Spleen (tissue), 11 donors: ENCODE results near the gene LMBR1. TPM values are rescaled to one million over a fixed set of nuclear protein-coding genes. Genes with fewer than 3 reads are reported as not detected.

Experiments
- DNase-seq: peaks from one replicate; pipeline ENCODE4 v3.0.0-alpha.2; 2020
- H3K27ac ChIP-seq, 8 donors: fragments of 200-600 bp; sonication (generic) in 7 of 8; 1 replicate in 4 of 8; 2 replicates in 4 of 8; pipeline versions ENCODE4 v1.5.0 to v1.8.0; 2016 to 2021; ENCODE audit warnings: inconsistent platforms in 4 of 8, mild to moderate bottlenecking in 4 of 8, moderate library complexity in 1 of 8
- H3K27me3 ChIP-seq, 7 donors: fragments of 200-600 bp; sonication (generic) in 6 of 7; replicated peaks in 1 of 7; 1 replicate in 4 of 7; 2 replicates in 3 of 7; pipeline versions ENCODE4 v1.5.0 to v1.8.0; 2016 to 2021; ENCODE audit warnings: inconsistent platforms in 3 of 7, mild to moderate bottlenecking in 1 of 7
- H3K36me3 ChIP-seq, 6 donors: fragments of 200-600 bp; sonication (generic) in 5 of 6; 1 replicate in 4 of 6; 2 replicates in 2 of 6; pipeline versions ENCODE4 v1.5.0 to v1.8.0; 2016 to 2021; ENCODE audit warnings: inconsistent platforms in 2 of 6
- H3K4me1 ChIP-seq, 6 donors: fragments of 200-600 bp; sonication (generic) in 5 of 6; 1 replicate in 3 of 6; 2 replicates in 3 of 6; pipeline versions ENCODE4 v1.5.0 to v1.8.0; 2016 to 2021; ENCODE audit warnings: inconsistent platforms in 3 of 6
- H3K4me3 ChIP-seq, 8 donors: fragments of 200-600 bp; sonication (generic) in 7 of 8; 1 replicate in 4 of 8; 2 replicates in 4 of 8; pipeline versions ENCODE4 v1.5.0 to v1.8.0; 2016 to 2021; ENCODE audit warnings: inconsistent platforms in 4 of 8, mild to moderate bottlenecking in 4 of 8, moderate library complexity in 2 of 8
- H3K9me3 ChIP-seq, 8 donors: fragments of 200-600 bp; sonication (generic) in 7 of 8; 1 replicate in 4 of 8; 2 replicates in 4 of 8; pipeline versions ENCODE4 v1.5.0 to v1.8.0; 2016 to 2021; ENCODE audit warnings: inconsistent platforms in 4 of 8
- CTCF ChIP-seq, 11 experiments: fragments of 200-600 bp in 7 of 11; fragments of 450-650 bp in 4 of 11; sonication (generic) in 4 of 11; IDR thresholded peaks in 8 of 11; conservative IDR thresholded peaks in 3 of 11; 1 replicate in 7 of 11; 2 replicates in 4 of 11; pipeline versions ENCODE4 v1.4.0 to v1.8.0; 2016 to 2021; ENCODE audit warnings: antibody characterized with exemption in 11 of 11, inconsistent platforms in 4 of 11, mild to moderate bottlenecking in 1 of 11
- POLR2A ChIP-seq, 3 donors: fragments of 450-650 bp; IDR thresholded peaks; one replicate each; pipeline ENCODE4 v1.5.1; 2017; ENCODE audit warnings: antibody characterized with exemption in 3 of 3, mild to moderate bottlenecking in 1 of 3
- POLR2AphosphoS5 ChIP-seq, 3 donors: sonication (generic); formaldehyde crosslinking; IDR thresholded peaks; one replicate each; pipeline ENCODE4 v1.5.1; 2017; ENCODE audit warnings: antibody characterized with exemption in 3 of 3
- WGBS, 5 donors: extraction: QIAGEN DNeasy Blood & Tissue Kit in 3 of 5; methylation state at CpG; one replicate each; pipeline versions ENCODE4 v1.1.5 to v1.1.7; 2013 to 2018; 5-methylcytosine and 5-hydroxymethylcytosine counted together
- intact Hi-C: fragments of 100-400 bp; cut with DNase I; formaldehyde crosslinking; loops from one replicate; pipeline ENCODE4 v1.15.0; 2023; ENCODE audit warnings: low total_unique reads
- polyA plus RNA-seq, 3 donors: library from polyadenylated mRNA; stranded (reverse); fragments of 200-250 nt; gene quantifications; one replicate each; pipeline ENCODE4 v1.2.1, GENCODE V29; 2013
- total RNA-seq, 7 donors: library from RNA; depleted of rRNA in 3 of 7; stranded (reverse); fragments of >200 nt in 3 of 7; fragmentation: NEBNext Ultra II Directional in 4 of 7; extraction: Animal tissue kit (Norgen Biotek cat#: 25700) in 4 of 7; gene quantifications; one replicate each; pipeline versions ENCODE4 v1.1.0 to v1.2.1, GENCODE V29; 2016 to 2021
- donor health status: healthy with polysubstance abuse.
- donor health status: DM: no; HTN: no; CAD: no; lungs with moderate emphysema.
- donor health status: DM: no; HTN: no; CAD: no.
- donor health status: Bipolar disorder and iron deficiency.
- donor health status: healthy.
- donor health status: DM: no; HTN: no; CAD: no.
- donor health status: DM: yes; HTN: yes; CAD: no.

LMBR1 gene
- total and polyA plus RNA-seq, 10 donors, result 4.8 to 88.3 (median 63.7) TPM

- H3K27ac ChIP-seq, result peak overlapping the region in 5 of 8 donors; percentile 6 to 44 (median 11)
- no peak overlapping the region for H3K4me3 ChIP-seq
- DNase-seq, result no peak
- TF ChIP-seq CTCF (IDR thresholded peaks at IDR 0.05 in 8 of 11, conservative IDR thresholded peaks at IDR 0.05 in 3 of 11) (no peak), POLR2A (IDR thresholded peaks at IDR 0.05) (no peak), POLR2AphosphoS5 (IDR thresholded peaks at IDR 0.05) (no peak)
- no peaks in the 10 kb centered on the region for H3K27me3 ChIP-seq
- peaks cover 0 to 17% (median 8%) of the 10 kb centered on the region in 6 donors for H3K4me1 ChIP-seq
- intact Hi-C loops, result no loop called here
- H3K9me3 ChIP-seq, result no peaks in the 10 kb centered on the region
- WGBS, 5 donors, result 63 to 76% (median 69%) methylated on average over 4 of the region's 4 CpGs
- H3K36me3 ChIP-seq, result peaks cover 0 to 23% (median 0%) of the 10 kb centered on the region in 6 donors
Observed at GRCh38 chr7:156780724-156781455, 112.1 kb downstream of the LMBR1 start.

- Histone ChIP-seq H3K4me1 (peaks cover 0 to 17% (median 8%) of the 10 kb centered on the region in 6 donors), H3K27me3 (no peaks in the 10 kb centered on the region), H3K4me3 (no peak overlapping the region), H3K9me3 (peaks cover 0 to 11% (median 0%) of the 10 kb centered on the region in 8 donors), H3K36me3 (peaks cover 0 to 14% (median 0%) of the 10 kb centered on the region in 6 donors), H3K27ac (no peak overlapping the region)
- 76 to 87% (median 82%) methylated on average over 3 of the region's 3 CpGs for WGBS, 5 donors
- TF ChIP-seq CTCF (IDR thresholded peaks at IDR 0.05 in 8 of 11, conservative IDR thresholded peaks at IDR 0.05 in 3 of 11) (no peak), POLR2A (IDR thresholded peaks at IDR 0.05) (no peak), POLR2AphosphoS5 (IDR thresholded peaks at IDR 0.05) (no peak)
- intact Hi-C loops, result no loop called here
- no peak for DNase-seq
Observed at GRCh38 chr7:156778668-156779067, 114.3 kb downstream of the LMBR1 start.

- peaks cover 0 to 16% (median 0%) of the 10 kb centered on the region in 8 donors for H3K9me3 ChIP-seq
- TF ChIP-seq CTCF (IDR thresholded peaks at IDR 0.05 in 8 of 11, conservative IDR thresholded peaks at IDR 0.05 in 3 of 11), result no peak
- no peak for TF ChIP-seq POLR2A (IDR thresholded peaks at IDR 0.05)
- TF ChIP-seq POLR2AphosphoS5 (IDR thresholded peaks at IDR 0.05), result no peak
- H3K4me1 ChIP-seq, result peaks cover 0 to 17% (median 8%) of the 10 kb centered on the region in 6 donors
- intact Hi-C loops, result no loop called here
- no peak for DNase-seq
- H3K36me3 ChIP-seq, result peaks cover 0 to 14% (median 0%) of the 10 kb centered on the region in 6 donors
- H3K27me3 ChIP-seq, result no peaks in the 10 kb centered on the region
- no peak overlapping the region for H3K27ac ChIP-seq
- H3K4me3 ChIP-seq, result no peak overlapping the region
- WGBS, 5 donors, result 96 to 99% (median 98%) methylated on average over 3 of the region's 3 CpGs
Observed at GRCh38 chr7:156778201-156778600, 114.8 kb downstream of the LMBR1 start.

- WGBS, 5 donors, result 82 to 92% (median 89%) methylated on average over 5 of the region's 5 CpGs
- H3K4me3 ChIP-seq, result no peak overlapping the region
- DNase-seq, result no peak
Observed at GRCh38 chr7:156777364-156778069, 115.5 kb downstream of the LMBR1 start.

More at GRCh38 chr7:156777364-156778069, 115.5 kb downstream of the LMBR1 start:
- H3K9me3 ChIP-seq, result peaks cover 0 to 16% (median 0%) of the 10 kb centered on the region in 8 donors
- H3K27ac ChIP-seq, result no peak overlapping the region
- H3K4me1 ChIP-seq, result peaks cover 0 to 23% (median 8%) of the 10 kb centered on the region in 6 donors
- no peaks in the 10 kb centered on the region for H3K27me3 ChIP-seq
- TF ChIP-seq POLR2AphosphoS5 (IDR thresholded peaks at IDR 0.05) (no peak), CTCF (IDR thresholded peaks at IDR 0.05 in 8 of 11, conservative IDR thresholded peaks at IDR 0.05 in 3 of 11) (no peak), POLR2A (IDR thresholded peaks at IDR 0.05) (no peak)
- peaks cover 0 to 11% (median 0%) of the 10 kb centered on the region in 6 donors for H3K36me3 ChIP-seq
- intact Hi-C loops, result no loop called here
